SK-N-SH (cell line): ENCODE measurements around the gene NPDC1. TPM values are rescaled to one million over a fixed set of nuclear protein-coding genes. Genes with fewer than 3 reads are reported as not detected.

Experiments used
- CTCF ChIA-PET: fragments of 300-600, 350-600 bp; formaldehyde crosslinking; extraction: SDS; loops from one replicate; lab custom pipeline; 2021; lab: Yijun Ruan, JAX
- POLR2A ChIA-PET: fragments of 350-600 bp; sonication (Branson Sonifier 250); formaldehyde crosslinking; extraction: SDS; loops from one replicate; lab custom pipeline; 2020; ENCODE audit warnings: antibody characterized with exemption, inconsistent platforms; lab: Yijun Ruan, JAX
- DNase-seq: peaks from one replicate; pipeline ENCODE4 v3.0.0; 2012
- H2AFZ ChIP-seq: fragments of 200-600 bp; sonication (generic); 2 replicates; pipeline ENCODE4 v1.8.1; 2016; ENCODE audit warnings: antibody characterized with exemption, mild to moderate bottlenecking, low read depth
- H3F3A ChIP-seq: fragments of 200-600 bp; sonication (generic); replicated peaks from 2 replicates; pipeline ENCODE3; 2016; ENCODE audit warnings: antibody characterized with exemption, mild to moderate bottlenecking; ENCODE audit not compliant: insufficient read depth
- H3K27ac ChIP-seq, 2 experiments: fragments of 200-500 bp in 1 of 2; fragments of 200-600 bp in 1 of 2; sonication (Bioruptor generic) in 1 of 2; sonication (generic), shearing (Covaris generic) in 1 of 2; 2 replicates each; pipeline versions ENCODE4 v1.5.1 to v1.6.1; 2014 to 2016; ENCODE audit warnings: low read depth in 2 of 2, inconsistent platforms in 1 of 2, low read length in 1 of 2, mild to moderate bottlenecking in 1 of 2, mixed read lengths in 1 of 2
- H3K27me3 ChIP-seq: fragments of 200-600 bp; sonication (generic), shearing (Covaris generic); 2 replicates; pipeline ENCODE4 v1.6.1; 2016; ENCODE audit warnings: mixed run types; ENCODE audit not compliant: insufficient read depth
- H3K36me3 ChIP-seq, 2 experiments: fragments of 200-500 bp in 1 of 2; fragments of 200-600 bp in 1 of 2; sonication (Bioruptor generic) in 1 of 2; sonication (generic) in 1 of 2; replicated peaks in 1 of 2; 2 replicates each; pipeline versions ENCODE3 to v1.5.1; 2014 to 2016; ENCODE audit warnings: low read length in 1 of 2, mild to moderate bottlenecking in 1 of 2; ENCODE audit not compliant: insufficient read depth in 2 of 2, control insufficient read depth in 1 of 2
- H3K4me1 ChIP-seq, 2 experiments: fragments of 200-500 bp in 1 of 2; fragments of 200-600 bp in 1 of 2; sonication (Bioruptor generic) in 1 of 2; sonication (generic), shearing (Covaris generic) in 1 of 2; 2 replicates each; pipeline versions ENCODE4 v1.5.1 to v1.6.1; 2014 to 2016; ENCODE audit warnings: low read depth in 1 of 2, low read length in 1 of 2, mixed run types in 1 of 2; ENCODE audit not compliant: insufficient read depth in 2 of 2, control insufficient read depth in 1 of 2
- H3K4me2 ChIP-seq: fragments of 200-600 bp; sonication (generic), shearing (Covaris generic); 2 replicates; pipeline ENCODE4 v1.6.1; 2017; ENCODE audit warnings: mixed run types
- H3K4me3 ChIP-seq, 2 experiments: fragments of 200-500 bp in 1 of 2; fragments of 200-600 bp in 1 of 2; sonication (Bioruptor generic) in 1 of 2; sonication (generic), shearing (Covaris generic) in 1 of 2; 2 replicates each; pipeline versions ENCODE4 v1.5.1 to v1.8.1; 2014 to 2016; ENCODE audit warnings: low read depth in 2 of 2, inconsistent platforms in 1 of 2, low read length in 1 of 2, mild to moderate bottlenecking in 1 of 2, mixed read lengths in 1 of 2, moderate library complexity in 1 of 2
- H3K79me2 ChIP-seq: fragments of 200-600 bp; sonication (generic); 2 replicates; pipeline ENCODE4 v1.8.1; 2017; ENCODE audit warnings: mild to moderate bottlenecking; ENCODE audit not compliant: insufficient read depth
- H3K9ac ChIP-seq: fragments of 200-600 bp; sonication (generic); 2 replicates; pipeline ENCODE4 v1.6.1; 2017; ENCODE audit warnings: mixed run types
- H3K9me2 ChIP-seq: fragments of 200-600 bp; sonication (generic); 2 replicates; pipeline ENCODE4 v1.6.1; 2017; ENCODE audit warnings: mixed run types
- H3K9me3 ChIP-seq: fragments of 200-600 bp; sonication (generic); 2 replicates; pipeline ENCODE4 v1.6.1; 2017; ENCODE audit warnings: mixed run types, mild to moderate bottlenecking, moderate library complexity
- H4K20me1 ChIP-seq: fragments of 200-600 bp; sonication (generic); 2 replicates; pipeline ENCODE4 v1.6.1; 2017; ENCODE audit warnings: mild to moderate bottlenecking, mixed run types; ENCODE audit not compliant: insufficient read depth
- CHD2 ChIP-seq: fragments of 150-350 bp; IDR thresholded peaks from 2 replicates; pipeline ENCODE4 v1.6.1; 2018; ENCODE audit warnings: low read length; ENCODE audit not compliant: partially characterized antibody
- ELF1 ChIP-seq: IDR thresholded peaks from 2 replicates; pipeline ENCODE4 v1.4.0; 2012
- FOSL2 ChIP-seq: IDR thresholded peaks from 2 replicates; pipeline ENCODE4 v1.4.0; 2012; ENCODE audit warnings: low read depth, mild to moderate bottlenecking, moderate library complexity, borderline replicate concordance
- NFIC ChIP-seq: IDR thresholded peaks from 2 replicates; pipeline ENCODE4 v1.4.0; 2012; ENCODE audit warnings: borderline replicate concordance
- RFX5 ChIP-seq: IDR thresholded peaks from 2 replicates; pipeline ENCODE4 v1.6.1; 2012; ENCODE audit warnings: mild to moderate bottlenecking, improper control_type of control experiment, low read length
- RXRA ChIP-seq: IDR thresholded peaks from 2 replicates; pipeline ENCODE4 v1.4.0; 2012; ENCODE audit warnings: low read depth, mild to moderate bottlenecking, borderline replicate concordance
- SIN3A ChIP-seq: IDR thresholded peaks from 2 replicates; pipeline ENCODE4 v1.6.1; 2012; ENCODE audit warnings: low read depth, mild to moderate bottlenecking, low read length, moderate library complexity, borderline replicate concordance
- SMC3 ChIP-seq: IDR thresholded peaks from 2 replicates; pipeline ENCODE4 v1.6.1; 2012; ENCODE audit warnings: low read depth, low read length, improper control_type of control experiment
- TAF1 ChIP-seq: IDR thresholded peaks from 2 replicates; pipeline ENCODE4 v1.6.1; 2012; ENCODE audit warnings: low read depth, mild to moderate bottlenecking, low read length, moderate library complexity, borderline replicate concordance
- TEAD4 ChIP-seq: IDR thresholded peaks from 2 replicates; pipeline ENCODE4 v1.4.0; 2012; ENCODE audit warnings: mild to moderate bottlenecking, borderline replicate concordance; ENCODE audit not compliant: insufficient read depth
- YY1 ChIP-seq: IDR thresholded peaks from 2 replicates; pipeline ENCODE4 v1.4.0; 2012; ENCODE audit warnings: low read depth, mild to moderate bottlenecking
- ZBTB33 ChIP-seq: IDR thresholded peaks from 2 replicates; pipeline ENCODE4 v1.4.0; 2012; ENCODE audit warnings: low read depth, borderline replicate concordance
- WGBS: methylation state at CpG from one replicate; pipeline ENCODE4 v1.1.6; 2017; ENCODE audit warnings: low lambda C conversion rate; 5-methylcytosine and 5-hydroxymethylcytosine counted together
- polyA plus RNA-seq, 3 experiments: library from polyadenylated mRNA; depleted of rRNA; stranded (reverse); fragments of >200 nt; gene quantifications; 2 replicates each; pipeline ENCODE4 v1.2.3, GENCODE V29; 2012
- TF ChIP-seq, protein P1 (sequence below): IDR thresholded peaks from 2 replicates; pipeline ENCODE4 v1.4.0; 2012; ENCODE audit warnings: low read depth, borderline replicate concordance
- TF ChIP-seq, protein P2 (sequence below): fragments of 200-600 bp; sonication (generic); IDR thresholded peaks from 2 replicates; pipeline ENCODE4 v1.6.1; 2017; ENCODE audit warnings: antibody characterized with exemption, mild to moderate bottlenecking, moderate library complexity
- TF ChIP-seq, protein P3 (sequence below): fragments of 150-350 bp; IDR thresholded peaks from 2 replicates; pipeline ENCODE4 v1.6.1; 2016; ENCODE audit warnings: mild to moderate bottlenecking, low read depth, low read length

The NPDC1 gene
- polyA plus RNA-seq, 1 of the 3 experiments (the other 2 are of a cell fraction) = 48.1 TPM

DNA sequence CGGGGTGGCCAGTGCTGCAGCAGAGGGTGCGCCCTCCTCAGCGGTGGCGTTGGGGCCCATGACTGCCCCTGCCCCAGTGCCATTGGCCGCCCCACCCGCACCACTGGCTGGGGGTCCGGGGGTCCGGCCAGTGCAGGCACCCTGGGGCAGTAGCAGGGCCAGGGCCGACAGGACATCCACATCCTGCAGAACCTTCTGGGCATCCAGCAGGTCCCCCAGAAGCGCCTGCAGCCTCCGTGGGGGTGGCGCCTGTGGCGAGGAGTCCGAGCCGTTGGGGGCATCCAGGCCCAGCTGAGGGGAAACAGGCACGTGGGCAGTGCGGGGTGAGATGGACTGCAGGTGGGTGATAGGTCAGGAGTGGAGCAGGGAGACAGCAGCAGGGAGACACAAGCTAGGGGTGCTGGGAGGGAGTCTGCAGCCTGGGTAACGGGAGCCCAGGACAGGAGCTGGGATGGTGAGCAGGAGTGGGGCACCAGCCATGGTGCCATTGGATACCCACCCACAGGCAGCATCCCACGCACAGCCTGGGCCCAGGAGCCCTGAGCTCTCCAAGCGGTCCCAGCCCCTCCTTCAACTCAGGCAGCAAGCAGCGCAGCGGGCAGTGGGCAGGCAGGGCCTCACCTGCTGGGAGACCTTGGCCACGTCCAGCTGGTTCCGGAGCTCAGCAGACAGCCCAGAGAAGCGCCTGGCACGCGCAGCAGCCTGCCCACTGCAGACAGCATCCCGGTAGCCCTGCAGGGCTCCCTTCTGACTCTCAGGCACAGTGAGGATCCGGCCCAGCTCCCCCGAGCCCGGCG, 25.0 kb downstream of the NPDC1 start (continued):
- TF ChIP-seq, protein P1, sequence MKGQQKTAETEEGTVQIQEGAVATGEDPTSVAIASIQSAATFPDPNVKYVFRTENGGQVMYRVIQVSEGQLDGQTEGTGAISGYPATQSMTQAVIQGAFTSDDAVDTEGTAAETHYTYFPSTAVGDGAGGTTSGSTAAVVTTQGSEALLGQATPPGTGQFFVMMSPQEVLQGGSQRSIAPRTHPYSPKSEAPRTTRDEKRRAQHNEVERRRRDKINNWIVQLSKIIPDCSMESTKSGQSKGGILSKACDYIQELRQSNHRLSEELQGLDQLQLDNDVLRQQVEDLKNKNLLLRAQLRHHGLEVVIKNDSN = no peak
- no peak for TF ChIP-seq RFX5
- no peak for TF ChIP-seq FOSL2
- no peak for TF ChIP-seq YY1
- TF ChIP-seq, protein P2, sequence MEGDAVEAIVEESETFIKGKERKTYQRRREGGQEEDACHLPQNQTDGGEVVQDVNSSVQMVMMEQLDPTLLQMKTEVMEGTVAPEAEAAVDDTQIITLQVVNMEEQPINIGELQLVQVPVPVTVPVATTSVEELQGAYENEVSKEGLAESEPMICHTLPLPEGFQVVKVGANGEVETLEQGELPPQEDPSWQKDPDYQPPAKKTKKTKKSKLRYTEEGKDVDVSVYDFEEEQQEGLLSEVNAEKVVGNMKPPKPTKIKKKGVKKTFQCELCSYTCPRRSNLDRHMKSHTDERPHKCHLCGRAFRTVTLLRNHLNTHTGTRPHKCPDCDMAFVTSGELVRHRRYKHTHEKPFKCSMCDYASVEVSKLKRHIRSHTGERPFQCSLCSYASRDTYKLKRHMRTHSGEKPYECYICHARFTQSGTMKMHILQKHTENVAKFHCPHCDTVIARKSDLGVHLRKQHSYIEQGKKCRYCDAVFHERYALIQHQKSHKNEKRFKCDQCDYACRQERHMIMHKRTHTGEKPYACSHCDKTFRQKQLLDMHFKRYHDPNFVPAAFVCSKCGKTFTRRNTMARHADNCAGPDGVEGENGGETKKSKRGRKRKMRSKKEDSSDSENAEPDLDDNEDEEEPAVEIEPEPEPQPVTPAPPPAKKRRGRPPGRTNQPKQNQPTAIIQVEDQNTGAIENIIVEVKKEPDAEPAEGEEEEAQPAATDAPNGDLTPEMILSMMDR = no peak
- TF ChIP-seq NFIC = no peak
- TF ChIP-seq SMC3 = no peak
- TF ChIP-seq CHD2 = no peak

- H3K79me2 ChIP-seq = no peaks in the 10 kb centered on the region
- H2AFZ ChIP-seq = no peak overlapping the region
- no peaks in the 10 kb centered on the region for H3K9me2 ChIP-seq
- H3K9ac ChIP-seq = no peak overlapping the region
- H3K4me3 ChIP-seq = no peak overlapping the region
- 94% methylated on average over 23 of the region's 34 CpGs for WGBS
- no peak for DNase-seq
- TF ChIP-seq RFX5 (no peak), ZBTB33 (no peak), ELF1 (no peak), SMC3 (no peak), YY1 (no peak), RXRA (no peak), TAF1 (no peak), TEAD4 (no peak), NFIC (no peak), SIN3A (no peak)
- TF ChIP-seq, protein P3, sequence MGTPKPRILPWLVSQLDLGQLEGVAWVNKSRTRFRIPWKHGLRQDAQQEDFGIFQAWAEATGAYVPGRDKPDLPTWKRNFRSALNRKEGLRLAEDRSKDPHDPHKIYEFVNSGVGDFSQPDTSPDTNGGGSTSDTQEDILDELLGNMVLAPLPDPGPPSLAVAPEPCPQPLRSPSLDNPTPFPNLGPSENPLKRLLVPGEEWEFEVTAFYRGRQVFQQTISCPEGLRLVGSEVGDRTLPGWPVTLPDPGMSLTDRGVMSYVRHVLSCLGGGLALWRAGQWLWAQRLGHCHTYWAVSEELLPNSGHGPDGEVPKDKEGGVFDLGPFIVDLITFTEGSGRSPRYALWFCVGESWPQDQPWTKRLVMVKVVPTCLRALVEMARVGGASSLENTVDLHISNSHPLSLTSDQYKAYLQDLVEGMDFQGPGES = no peak
- TF ChIP-seq, protein P2 = no peak
- ChIA-PET CTCF (interaction anchor here (1.1 to 1.6 kb wide), 3 partner anchors 9 to 76 kb away, joined by 4 to 7 read pairs (median 5); partner anchors contain the start of genes ABCA2 and FBXW5), POLR2A (interaction anchor here (0.5 to 1.0 kb wide), 2 partner anchors 24 to 72 kb away, joined by 3 to 5 read pairs; partner anchors contain the start of gene CLIC3)
- H4K20me1 ChIP-seq = 0 out of 2 replicates have a peak, but pooled peaks cover 4% of the 10 kb centered on the region
- H3K4me1 ChIP-seq = peaks cover 0 to 3% of the 10 kb centered on the region in 2 experiments; a peak in 1 of 4 replicates
- H3K27me3 ChIP-seq = no peaks in the 10 kb centered on the region
- no peaks in the 10 kb centered on the region for H3K9me3 ChIP-seq
- H3K27ac ChIP-seq = no peak overlapping the region
- H3K4me2 ChIP-seq = no peak overlapping the region
- H3F3A ChIP-seq = no peaks in the 10 kb centered on the region
- H3K36me3 ChIP-seq = peaks cover 0 to 13% of the 10 kb centered on the region in 2 experiments
Measured at GRCh38 chr9:137019891-137020683, 25.9 kb downstream of the NPDC1 start.
